SKM-1 treated with dmso at 0.1 percent for 144 hours (cell line): Measurements from ENCODE around the gene ZFP90.
"Not testable (repeated sequence)": the region's sequence is repeated elsewhere in the genome, so short reads cannot be mapped to it uniquely, and the experiment has no call there.

Experiments used
- DNase-seq: peaks from one replicate; lab custom pipeline; 2025; ENCODE audit not compliant: unreplicated experiment; lab: John Stamatoyannopoulos, UW

ZFP90 gene

GRCh38 chr16:68538880-68539701 is at the start of gene ZFP90:
ZFP90 (plus strand) TSS chr16:68539291; CDS start chr16:68539793, 502 bp downstream.
- peak; percentile 78 for DNase-seq

DNA sequence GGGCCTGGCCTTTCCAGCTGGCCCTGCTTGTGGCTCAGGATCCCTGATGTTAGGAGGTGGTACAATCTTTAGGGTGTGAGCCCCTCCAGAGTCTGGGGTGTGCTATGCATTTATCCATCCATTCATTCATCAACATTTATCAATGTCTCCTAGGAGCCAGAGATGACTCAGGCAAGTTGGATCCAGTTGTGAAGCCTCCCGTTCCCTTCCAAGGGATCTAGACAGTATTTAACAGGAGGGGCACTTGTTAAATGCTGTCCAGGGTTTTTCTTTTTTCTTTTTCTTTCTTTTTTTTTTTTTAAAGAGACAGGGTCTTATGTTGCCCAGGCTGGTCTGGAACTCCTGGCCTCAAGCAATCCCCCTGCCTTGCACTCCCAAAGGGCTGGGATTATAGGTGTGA is 48.7 kb upstream of the ZFP90 start:
- DNase-seq: no peak

DNA sequence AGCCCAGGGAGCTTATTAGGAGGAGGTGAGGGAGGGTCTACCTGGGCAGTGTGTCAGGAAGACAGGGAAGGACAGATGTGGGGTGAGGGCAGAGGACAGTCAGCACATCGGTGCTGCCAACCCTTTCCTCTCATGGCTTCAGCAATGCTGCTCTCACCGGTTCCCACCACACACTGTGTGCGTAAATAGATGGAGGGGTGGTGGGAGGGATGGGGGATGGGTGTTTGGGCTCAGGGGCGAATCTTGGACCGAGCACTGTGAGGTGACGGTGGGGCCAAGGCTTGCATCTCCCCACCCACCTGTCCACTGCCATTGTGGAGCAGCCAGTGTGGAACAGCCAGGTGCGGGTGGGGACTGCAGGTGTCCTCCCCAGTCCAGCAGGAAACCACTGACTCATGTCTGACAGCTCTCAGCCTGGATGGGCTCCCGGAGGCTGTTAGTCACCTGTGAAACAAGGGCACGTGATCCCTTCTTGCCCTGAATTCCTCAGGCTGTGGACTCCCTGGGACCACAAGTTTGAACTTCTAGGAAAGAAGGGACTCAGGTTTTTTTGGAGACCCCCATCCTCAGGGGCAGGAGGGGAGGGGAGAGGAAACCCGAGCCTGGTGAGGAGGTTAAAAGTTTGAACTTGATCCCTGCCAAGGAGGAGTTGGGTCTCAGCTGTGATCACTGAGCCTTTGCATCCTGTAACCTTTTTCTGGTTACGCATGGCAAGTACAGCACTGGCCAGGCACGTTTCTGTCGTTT is 48.1 kb upstream of the ZFP90 start:
- no peak for DNase-seq

GRCh38 chr16:68491576-68491950 is 47.5 kb upstream of the ZFP90 start:
- DNase-seq: no peak

DNA sequence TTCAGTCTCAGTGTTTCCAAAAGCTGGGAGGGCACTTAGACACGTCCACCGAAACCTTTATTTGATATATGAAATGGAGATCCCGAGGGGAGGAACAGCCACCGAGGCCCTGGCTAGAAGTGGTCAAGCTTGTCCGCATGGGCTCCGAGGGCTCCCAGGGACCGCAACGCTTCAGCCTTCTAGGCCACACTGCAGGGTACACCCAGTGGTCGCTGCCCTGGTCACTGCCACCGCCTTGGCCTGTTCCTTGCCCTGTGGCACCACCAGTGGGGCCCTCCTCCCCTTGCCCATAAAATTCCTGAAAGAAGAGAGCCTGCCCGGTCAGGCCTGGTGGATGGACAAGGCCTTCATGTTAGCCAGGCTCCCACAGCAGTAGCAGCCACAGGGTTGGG is 46.9 kb upstream of the ZFP90 start:
- DNase-seq: no peak

DNA sequence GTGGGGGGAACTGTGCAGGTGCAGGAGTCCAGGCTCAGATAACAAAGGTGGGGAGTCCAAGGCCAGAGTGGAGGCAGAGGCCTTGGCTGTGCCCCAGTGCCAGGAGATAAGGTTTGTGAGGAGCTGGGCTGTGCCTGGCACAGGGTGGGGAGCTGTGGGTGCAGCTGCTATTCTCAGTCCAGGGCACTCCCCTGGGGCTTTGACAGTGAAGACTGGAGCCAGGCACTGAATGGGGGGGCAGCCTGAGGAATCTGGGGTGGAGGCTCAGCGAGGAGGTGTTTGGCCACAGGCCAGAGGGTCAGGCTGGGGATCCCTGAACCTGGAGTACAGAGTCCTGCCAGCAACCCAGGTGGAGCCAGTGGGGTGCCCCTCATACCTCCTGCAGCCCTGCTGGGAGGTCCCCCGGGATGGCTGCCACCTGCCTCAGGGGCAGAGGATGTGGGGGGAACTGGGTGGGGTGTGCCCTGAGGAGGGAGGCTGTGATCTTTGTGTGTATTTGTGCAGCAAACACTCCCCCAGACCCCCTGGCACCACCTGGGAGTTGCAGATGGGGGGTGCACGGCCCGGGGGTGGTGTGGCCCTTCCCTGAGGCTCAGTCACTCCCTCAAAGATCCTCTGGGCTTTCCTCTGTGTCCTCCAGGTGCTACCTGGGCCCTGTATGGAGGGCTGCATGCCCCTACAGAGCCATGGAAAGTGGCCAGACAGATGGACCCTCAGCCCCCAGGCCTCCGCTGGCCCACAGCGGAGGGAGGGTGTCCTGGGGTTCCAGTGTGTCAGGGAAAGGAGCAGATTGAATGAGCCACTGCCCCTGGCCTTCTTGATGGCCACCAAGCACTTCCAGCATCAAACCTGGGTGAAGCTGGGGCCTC is 46.3 kb upstream of the ZFP90 start:
- DNase-seq: no peak

DNA sequence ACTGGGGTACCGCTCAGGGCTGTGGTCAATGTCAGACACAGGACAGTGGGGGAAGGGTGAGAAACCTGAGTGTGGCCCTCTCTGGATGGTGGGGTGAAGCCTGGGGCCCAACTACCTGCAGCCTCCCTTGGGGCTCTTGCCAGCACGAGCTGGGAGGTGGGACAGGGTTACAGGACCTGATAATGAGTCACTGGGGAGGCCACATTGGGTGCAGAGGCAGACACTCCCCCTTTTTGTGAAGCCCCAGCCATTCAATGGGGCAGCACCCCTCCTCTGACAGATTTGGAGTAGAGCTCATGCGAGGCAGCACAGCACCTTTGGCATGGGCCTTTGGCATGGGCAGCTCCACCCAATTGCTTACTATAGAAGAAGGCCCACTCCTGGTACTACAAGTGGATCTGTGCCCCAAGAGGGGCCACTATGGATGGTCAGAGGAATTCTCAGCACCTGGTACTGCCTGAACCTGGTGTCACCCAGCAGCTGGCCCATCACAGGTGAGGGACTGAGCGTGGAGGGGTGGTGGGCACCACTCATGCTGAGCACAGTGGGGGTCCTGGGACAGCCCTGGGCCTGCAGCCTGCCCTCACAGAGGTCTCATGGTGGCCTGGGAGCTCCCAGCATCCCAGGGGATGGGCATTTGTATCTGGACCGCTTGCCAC is 45.5 kb upstream of the ZFP90 start:
- no peak for DNase-seq

- not testable (repeated sequence) for DNase-seq
Observed at GRCh38 chr16:68494261-68494660, 44.8 kb upstream of the ZFP90 start.

GRCh38 chr16:68496689-68497088 is 42.4 kb upstream of the ZFP90 start:
- no peak for DNase-seq

DNA sequence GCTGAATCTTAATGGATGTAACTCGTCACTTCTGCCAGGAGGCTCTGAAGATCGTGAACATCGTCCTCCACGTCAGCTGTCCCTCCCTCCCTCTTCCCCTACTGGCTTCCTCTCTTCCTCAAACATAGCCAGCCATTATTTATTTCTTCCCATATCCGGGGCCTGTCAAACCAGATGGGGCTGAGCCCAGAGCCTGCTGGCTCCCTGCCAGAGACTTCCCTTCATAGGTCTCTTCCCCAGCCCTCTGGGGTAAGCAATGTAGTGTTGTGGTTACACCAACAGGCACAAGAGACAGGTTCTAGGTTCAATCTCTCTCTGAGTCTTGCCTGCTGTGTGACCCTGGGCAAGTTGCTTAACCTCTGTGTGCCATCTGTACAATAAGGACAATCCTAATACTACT is 40.1 kb upstream of the ZFP90 start:
- DNase-seq: no peak

DNA sequence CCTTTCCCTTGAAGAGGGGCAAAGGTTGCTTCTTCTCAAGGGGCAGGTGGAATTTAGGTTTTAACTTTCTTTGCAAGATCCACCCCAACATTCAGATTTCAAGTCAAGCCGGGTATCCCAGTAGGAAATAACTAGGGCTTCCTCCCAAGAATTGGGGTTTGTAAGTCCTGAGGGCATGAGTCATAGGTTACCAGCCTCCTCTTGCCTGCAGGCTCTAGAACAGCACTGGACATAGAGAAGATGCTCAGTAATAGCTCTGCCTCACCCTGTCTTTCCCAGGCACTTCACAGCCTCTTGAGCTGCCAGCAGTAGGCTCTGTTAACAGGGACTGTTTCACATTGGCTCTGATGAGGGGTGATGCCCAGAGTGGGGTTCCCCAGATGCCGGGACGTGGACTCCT is 35.8 kb upstream of the ZFP90 start:
- no peak for DNase-seq

DNA sequence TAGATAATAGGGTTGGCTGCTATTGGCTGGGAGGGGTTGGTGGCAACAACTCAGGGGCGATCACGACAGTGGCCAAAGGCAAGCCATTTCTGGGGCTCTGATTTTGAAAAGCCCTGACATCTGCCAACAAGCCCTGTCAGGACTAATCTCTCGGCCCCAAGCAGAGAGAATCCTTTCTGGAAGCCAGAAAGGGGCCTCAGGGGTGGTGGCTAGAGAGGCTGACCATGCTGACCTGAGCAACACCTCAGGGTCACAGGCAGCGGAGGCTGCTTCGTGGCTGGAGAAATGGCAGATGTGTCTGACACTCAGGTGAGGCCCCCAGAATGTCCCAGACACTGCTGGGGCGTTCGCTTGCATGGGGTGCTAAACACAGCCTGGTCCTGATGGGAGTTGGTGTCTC is 35.0 kb upstream of the ZFP90 start:
- no peak for DNase-seq

DNA sequence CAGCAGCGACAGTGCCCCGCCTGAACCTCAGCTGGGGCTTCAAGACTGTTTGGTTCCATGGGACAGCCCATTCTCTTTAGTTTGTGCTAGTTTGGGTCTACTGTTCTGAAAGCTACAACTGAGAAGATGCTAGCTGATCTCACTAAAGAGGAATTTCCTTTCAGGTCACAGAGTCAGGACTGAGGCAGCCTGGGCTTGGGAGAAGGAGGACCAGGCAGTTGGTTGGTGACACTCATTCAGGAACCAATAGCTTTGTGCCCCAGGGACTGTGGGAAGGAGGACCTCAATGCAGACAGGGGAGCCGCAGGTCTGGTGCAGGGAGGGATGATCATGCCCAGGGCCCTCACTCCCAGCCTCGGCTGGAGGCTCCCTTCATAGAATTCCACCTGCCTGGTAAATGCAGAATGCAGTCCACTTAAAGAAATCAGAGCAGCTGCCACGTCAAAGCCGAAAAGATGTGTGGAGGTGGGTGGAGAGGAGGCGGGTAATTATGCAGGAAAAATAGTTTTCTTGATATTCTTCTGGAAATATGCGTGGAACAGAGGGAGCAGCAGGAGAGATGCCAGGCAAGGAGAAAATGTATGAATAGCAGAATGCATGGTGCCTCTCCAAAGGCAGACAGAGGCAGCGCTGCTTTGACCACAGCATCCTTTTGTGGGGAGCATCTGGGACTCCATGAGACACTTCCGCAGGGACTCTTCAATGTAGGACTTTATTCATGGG is 32.6 kb upstream of the ZFP90 start:
- DNase-seq: no peak

DNA sequence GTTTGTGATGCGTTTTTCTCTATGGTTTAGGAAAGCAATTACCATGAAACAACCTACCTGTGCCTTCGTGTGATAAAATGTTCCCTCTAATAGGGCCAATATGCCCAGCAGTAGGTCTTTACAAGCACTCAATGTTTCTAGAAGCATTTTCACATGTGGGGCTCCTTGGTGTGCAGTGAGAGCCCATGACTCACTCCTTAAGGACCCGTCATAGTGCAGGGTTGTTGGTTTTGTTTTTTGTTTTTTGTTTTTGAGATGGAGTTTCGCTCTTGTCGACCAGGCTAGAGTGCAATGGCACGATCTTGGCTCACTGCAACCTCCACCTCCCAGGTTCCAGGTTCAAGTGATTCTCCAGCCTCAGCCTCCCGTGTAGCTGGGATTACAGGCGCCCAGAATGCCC is 31.1 kb upstream of the ZFP90 start:
- no peak for DNase-seq

- no peak for DNase-seq
Observed at GRCh38 chr16:68508641-68509240, 30.4 kb upstream of the ZFP90 start.

- DNase-seq: no peak
Observed at GRCh38 chr16:68509381-68509780, 29.7 kb upstream of the ZFP90 start.

DNA sequence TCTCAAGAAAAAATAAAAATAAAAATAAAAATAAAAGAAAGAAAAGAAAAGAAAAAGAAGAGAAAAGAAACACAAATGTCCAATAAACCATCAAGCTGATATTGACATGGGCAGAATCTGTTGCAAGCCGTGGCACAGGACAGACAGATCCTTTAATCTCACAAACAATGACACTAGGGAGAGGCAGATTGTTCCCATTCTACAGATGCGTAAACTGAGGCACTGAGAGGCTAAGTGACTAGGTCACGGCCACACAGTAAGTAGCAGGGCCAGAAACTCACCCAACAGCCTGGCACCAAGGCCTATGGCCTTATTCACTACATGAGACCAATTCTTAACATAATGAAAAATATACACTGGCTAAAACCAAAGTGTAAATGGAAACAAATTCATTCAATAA is 28.3 kb upstream of the ZFP90 start:
- DNase-seq: no peak

- DNase-seq: no peak
Observed at GRCh38 chr16:68512183-68512582, 26.9 kb upstream of the ZFP90 start.

GRCh38 chr16:68512742-68513141 is 26.3 kb upstream of the ZFP90 start:
- DNase-seq: no peak

- no peak for DNase-seq
Observed at GRCh38 chr16:68514511-68514910, 24.6 kb upstream of the ZFP90 start.
